Activated B cell treated with CpG ODN at 0.5 μM for 24 hours (primary cell): ENCODE data around the gene SYNE2. TPM values are rescaled to one million over a fixed set of nuclear protein-coding genes. Genes with fewer than 3 reads are reported as not detected.

Experiments used
- ATAC-seq: fragments of 200-7000 bp; cut with Tn5 transposase; one replicate; pipeline ENCODE4 v1.10.0; 2021; ENCODE audit warnings: low read depth, mild to moderate bottlenecking, moderate library complexity
- CTCF ChIA-PET: fragments of 350-600 bp; sonication (Branson Sonifier 250); formaldehyde crosslinking; loops from one replicate; lab custom pipeline; 2021; ENCODE audit warnings: antibody characterized with exemption; lab: Charles Lee
- POLR2A ChIA-PET: fragments of 350-600 bp; sonication (Branson Sonifier 250); formaldehyde crosslinking; loops from one replicate; lab custom pipeline; 2021; ENCODE audit warnings: antibody characterized with exemption; lab: Charles Lee
- DNase-seq: peaks from one replicate; pipeline ENCODE4 v3.0.0; 2022
- H3K27ac Mint-ChIP-seq: one replicate; pipeline ENCODE4 v1.8.0; 2020; ENCODE audit warnings: mixed read lengths
- H3K27me3 Mint-ChIP-seq: one replicate; pipeline ENCODE4 v1.8.0; 2021; ENCODE audit warnings: mixed read lengths
- H3K36me3 Mint-ChIP-seq: one replicate; pipeline ENCODE4 v1.8.0; 2021; ENCODE audit warnings: low read depth, mixed read lengths
- H3K4me1 Mint-ChIP-seq: one replicate; pipeline ENCODE4 v1.8.0; 2021; ENCODE audit warnings: mixed read lengths
- H3K4me3 Mint-ChIP-seq: one replicate; pipeline ENCODE4 v1.8.0; 2020; ENCODE audit warnings: mild to moderate bottlenecking, mixed read lengths
- H3K9me3 Mint-ChIP-seq: one replicate; pipeline ENCODE4 v1.8.0; 2020; ENCODE audit warnings: mixed read lengths
- intact Hi-C: fragments of 100-400 bp; cut with micrococcal nuclease; formaldehyde crosslinking; loops from one replicate; pipeline ENCODE4 v1.15.1; 2024
- total RNA-seq: library from RNA; stranded (reverse); gene quantifications from 2 replicates; pipeline ENCODE4 v1.2.3, GENCODE V29; 2022
- TF ChIP-seq, protein P1 (sequence below): fragments of 200-600 bp; IDR thresholded peaks from one replicate; pipeline ENCODE4 v1.8.0; 2022; ENCODE audit warnings: antibody characterized with exemption, mild to moderate bottlenecking

SYNE2 gene
- total RNA-seq, 1 donor from 2014 or later: 40.1 TPM

DNA sequence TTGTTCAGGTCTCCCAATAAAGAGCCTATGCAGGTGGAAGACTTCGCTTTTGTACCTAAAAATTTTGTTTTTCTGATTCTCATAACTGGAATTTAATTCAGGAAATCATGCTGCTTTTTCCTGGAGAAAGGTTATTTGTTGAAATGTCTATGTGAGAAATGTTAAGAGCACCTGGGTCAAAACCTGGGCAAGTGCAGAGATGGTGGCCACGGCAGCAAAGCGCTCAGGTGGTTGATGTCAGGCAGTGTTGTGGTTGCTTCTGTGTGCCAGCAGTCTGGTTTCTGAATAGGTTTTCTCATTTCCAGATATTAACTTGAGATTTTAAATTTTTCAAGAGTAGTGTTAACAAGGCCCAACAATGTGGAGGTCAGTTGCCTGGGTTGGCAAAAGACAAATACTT, 345.2 kb downstream of the SYNE2 start:
- Mint-ChIP-seq H3K27ac (peak overlapping the region; percentile 87), H3K36me3 (peaks cover 8% of the 10 kb centered on the region), H3K27me3 (no peaks in the 10 kb centered on the region), H3K4me3 (no peak overlapping the region), H3K4me1 (peaks cover 64% of the 10 kb centered on the region), H3K9me3 (no peaks in the 10 kb centered on the region)
- ChIA-PET POLR2A (interaction anchor here (1.0 to 4.6 kb wide), 3 partner anchors 16 to 37 kb away, joined by 3 to 70 read pairs (median 4); no protein-coding TSS in a partner anchor), CTCF (no interaction called here)
- no peak for DNase-seq
- ATAC-seq: no peak
- TF ChIP-seq, protein P1, sequence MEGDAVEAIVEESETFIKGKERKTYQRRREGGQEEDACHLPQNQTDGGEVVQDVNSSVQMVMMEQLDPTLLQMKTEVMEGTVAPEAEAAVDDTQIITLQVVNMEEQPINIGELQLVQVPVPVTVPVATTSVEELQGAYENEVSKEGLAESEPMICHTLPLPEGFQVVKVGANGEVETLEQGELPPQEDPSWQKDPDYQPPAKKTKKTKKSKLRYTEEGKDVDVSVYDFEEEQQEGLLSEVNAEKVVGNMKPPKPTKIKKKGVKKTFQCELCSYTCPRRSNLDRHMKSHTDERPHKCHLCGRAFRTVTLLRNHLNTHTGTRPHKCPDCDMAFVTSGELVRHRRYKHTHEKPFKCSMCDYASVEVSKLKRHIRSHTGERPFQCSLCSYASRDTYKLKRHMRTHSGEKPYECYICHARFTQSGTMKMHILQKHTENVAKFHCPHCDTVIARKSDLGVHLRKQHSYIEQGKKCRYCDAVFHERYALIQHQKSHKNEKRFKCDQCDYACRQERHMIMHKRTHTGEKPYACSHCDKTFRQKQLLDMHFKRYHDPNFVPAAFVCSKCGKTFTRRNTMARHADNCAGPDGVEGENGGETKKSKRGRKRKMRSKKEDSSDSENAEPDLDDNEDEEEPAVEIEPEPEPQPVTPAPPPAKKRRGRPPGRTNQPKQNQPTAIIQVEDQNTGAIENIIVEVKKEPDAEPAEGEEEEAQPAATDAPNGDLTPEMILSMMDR: no peak
- intact Hi-C loops: loop anchor here (1.0 to 5.0 kb wide), 3 partner anchors 11 to 96 kb away; partner anchors contain the start of gene ESR2

DNA sequence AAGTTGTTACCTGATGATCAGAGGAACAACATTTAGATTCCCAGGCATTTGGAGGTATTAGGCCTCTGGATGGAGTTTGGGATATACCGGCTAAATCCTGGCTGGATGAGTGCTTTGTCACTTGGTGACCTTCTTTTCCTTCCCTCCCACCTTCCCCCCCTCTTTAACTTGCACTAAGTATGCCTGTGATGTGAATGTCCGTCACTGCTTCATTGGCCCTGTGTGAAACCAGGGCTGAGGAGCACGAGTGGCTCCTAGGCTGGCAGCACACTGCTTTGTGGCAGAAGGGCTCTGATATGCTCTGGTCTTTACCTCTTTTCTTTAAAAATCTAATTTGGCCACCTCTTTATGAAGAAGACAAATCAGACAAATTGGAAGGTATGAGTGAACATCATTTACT, 345.7 kb downstream of the SYNE2 start:
- POLR2A ChIA-PET: interaction anchor here (0.8 to 1.7 kb wide), 2 partner anchors 11 to 12 kb away, joined by 3 to 8 read pairs; no protein-coding TSS in a partner anchor
- Mint-ChIP-seq H3K27me3 (no peaks in the 10 kb centered on the region), H3K9me3 (no peaks in the 10 kb centered on the region), H3K27ac (peak overlapping the region; percentile 14), H3K36me3 (peaks cover 5% of the 10 kb centered on the region), H3K4me1 (peaks cover 64% of the 10 kb centered on the region), H3K4me3 (no peak overlapping the region)
- no peak for DNase-seq
- TF ChIP-seq, protein P1: no peak
- CTCF ChIA-PET: interaction anchor here (0.8 kb wide), 1 partner anchor 20 kb away, joined by 3 read pairs; no protein-coding TSS in a partner anchor
- no peak for ATAC-seq
- intact Hi-C loops: loop anchor here (5.0 kb wide), 1 partner anchor 36 kb away; no protein-coding TSS in a partner anchor

DNA sequence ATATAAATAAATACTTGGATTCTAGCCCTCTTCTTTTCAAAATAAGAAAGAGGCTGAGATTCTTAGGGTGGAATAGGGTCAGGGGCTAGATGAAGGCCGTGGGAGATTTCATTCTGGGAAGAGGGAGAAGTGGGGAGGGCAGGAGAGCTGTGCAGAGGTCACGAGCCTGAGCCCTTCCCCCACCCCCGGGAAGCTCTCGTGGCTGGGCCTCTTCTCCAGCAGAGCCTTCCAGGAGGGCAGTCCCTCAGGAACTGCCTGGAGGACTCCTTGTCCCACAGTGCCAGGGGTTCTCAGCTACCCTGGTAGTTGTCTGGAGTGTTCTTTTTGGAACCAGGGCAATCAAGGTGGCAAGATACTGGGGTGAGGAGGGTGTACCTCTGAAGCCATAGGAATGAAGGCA, 347.4 kb downstream of the SYNE2 start:
- intact Hi-C loops: no loop called here
- no peak for ATAC-seq
- H3K27ac Mint-ChIP-seq: no peak overlapping the region
- no peak overlapping the region for H3K4me3 Mint-ChIP-seq
- H3K4me1 Mint-ChIP-seq: peaks cover 49% of the 10 kb centered on the region
- no peak for DNase-seq
- peaks cover 2% of the 10 kb centered on the region for H3K36me3 Mint-ChIP-seq
- no peaks in the 10 kb centered on the region for H3K9me3 Mint-ChIP-seq
- TF ChIP-seq, protein P1: no peak
- H3K27me3 Mint-ChIP-seq: no peaks in the 10 kb centered on the region
- ChIA-PET CTCF (no interaction called here), POLR2A (interaction anchor here (1.0 to 1.7 kb wide), 4 partner anchors 8 to 30 kb away, joined by 3 to 8 read pairs (median 4); no protein-coding TSS in a partner anchor)

DNA sequence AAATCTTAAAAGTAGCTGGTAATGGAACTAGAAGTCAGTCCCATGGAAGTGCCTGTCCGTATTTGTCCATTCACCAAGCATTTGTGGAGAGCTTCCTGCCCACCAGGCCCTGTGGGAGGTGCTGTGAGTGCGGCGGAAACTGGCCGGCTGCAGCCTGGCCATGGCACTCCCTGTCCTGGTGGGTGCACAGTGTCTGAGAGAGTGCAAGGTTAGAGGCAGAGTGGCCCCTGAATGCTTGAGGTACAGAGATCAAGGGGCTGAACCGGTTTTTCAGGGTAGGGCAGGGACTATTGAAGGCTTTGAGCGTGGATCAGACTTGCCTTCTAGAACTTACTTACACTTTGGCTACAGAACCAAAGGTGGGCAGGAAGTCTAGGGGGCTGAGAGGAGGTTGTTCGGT, 348.5 kb downstream of the SYNE2 start:
- DNase-seq (no peak), ATAC-seq (no peak)
- intact Hi-C loops: no loop called here
- TF ChIP-seq, protein P1: no peak
- H3K27ac Mint-ChIP-seq: no peak overlapping the region
- H3K36me3 Mint-ChIP-seq: peaks cover 2% of the 10 kb centered on the region
- H3K4me3 Mint-ChIP-seq: no peak overlapping the region
- ChIA-PET CTCF (no interaction called here), POLR2A (no interaction called here)
- no peaks in the 10 kb centered on the region for H3K9me3 Mint-ChIP-seq
- H3K4me1 Mint-ChIP-seq: peaks cover 44% of the 10 kb centered on the region
- no peaks in the 10 kb centered on the region for H3K27me3 Mint-ChIP-seq

DNA sequence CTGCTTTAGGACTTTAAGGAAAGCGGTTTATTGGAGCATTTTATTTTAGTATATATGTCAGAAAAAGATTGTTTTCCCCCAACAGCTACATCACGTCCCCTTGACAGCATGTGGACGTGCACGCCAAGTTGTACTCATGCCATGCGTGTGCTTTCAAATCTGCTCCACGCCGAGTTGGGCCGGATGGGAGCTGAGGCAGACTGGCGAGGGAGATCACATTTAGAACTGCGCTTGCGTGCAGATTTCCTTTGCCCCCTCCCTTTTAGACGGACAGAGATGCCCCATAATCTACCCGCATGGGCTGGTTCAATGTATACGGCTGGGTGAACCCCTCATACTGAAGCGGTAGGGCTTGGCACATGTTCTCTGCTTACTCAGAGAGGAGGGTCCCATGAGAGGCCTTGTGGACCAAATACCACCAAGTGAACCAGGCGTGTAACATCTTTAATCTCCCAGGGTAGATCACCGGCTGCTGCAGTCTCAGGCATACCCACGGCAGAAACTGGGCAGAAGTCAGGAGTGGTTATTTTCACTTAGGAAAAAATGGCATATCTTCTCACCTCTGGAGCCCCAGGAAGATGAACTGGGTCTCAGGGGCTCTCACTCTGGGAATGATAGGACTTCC, 349.2 kb downstream of the SYNE2 start:
- TF ChIP-seq, protein P1: no peak
- POLR2A ChIA-PET: no interaction called here
- no peaks in the 10 kb centered on the region for H3K27me3 Mint-ChIP-seq
- peaks cover 38% of the 10 kb centered on the region for H3K4me1 Mint-ChIP-seq
- no peak overlapping the region for H3K4me3 Mint-ChIP-seq
- H3K36me3 Mint-ChIP-seq: peaks cover 2% of the 10 kb centered on the region
- intact Hi-C loops: no loop called here
- H3K27ac Mint-ChIP-seq: no peak overlapping the region
- ATAC-seq (no peak), DNase-seq (no peak)
- CTCF ChIA-PET: no interaction called here
- H3K9me3 Mint-ChIP-seq: no peaks in the 10 kb centered on the region
